Spleen (tissue), 7 donors: ENCODE measurements around the gene EPHB2.

ENCODE experiments used
- CTCF ChIP-seq, 11 experiments: fragments of 200-600 bp in 7 of 11; fragments of 450-650 bp in 4 of 11; sonication (generic) in 4 of 11; IDR thresholded peaks in 8 of 11; conservative IDR thresholded peaks in 3 of 11; 1 replicate in 7 of 11; 2 replicates in 4 of 11; pipeline versions ENCODE4 v1.4.0 to v1.8.0; 2016 to 2021; ENCODE audit warnings: antibody characterized with exemption in 11 of 11, inconsistent platforms in 4 of 11, mild to moderate bottlenecking in 1 of 11
- POLR2A ChIP-seq, 3 donors: fragments of 450-650 bp; IDR thresholded peaks; one replicate each; pipeline ENCODE4 v1.5.1; 2017; ENCODE audit warnings: antibody characterized with exemption in 3 of 3, mild to moderate bottlenecking in 1 of 3
- donor health status: DM: no; HTN: no; CAD: no; lungs with moderate emphysema.
- donor health status: DM: no; HTN: no; CAD: no.
- donor health status: DM: no; HTN: no; CAD: no.

- TF ChIP-seq CTCF (IDR thresholded peaks at IDR 0.05 in 8 of 11, conservative IDR thresholded peaks at IDR 0.05 in 3 of 11) (no peak), POLR2A (IDR thresholded peaks at IDR 0.05) (no peak)
Observed at GRCh38 chr1:22877980-22878379, 167.3 kb downstream of the EPHB2 start.
